HCT116 (cell line): ENCODE results near the gene S100A1. TPM values are rescaled to one million over a fixed set of nuclear protein-coding genes. Genes with fewer than 3 reads are reported as not detected.

Experiments used
- ATAC-seq: fragments of 200-7000 bp; cut with Tn5 transposase; 2 replicates; pipeline ENCODE4 v1.9.1; 2020; ENCODE audit warnings: mild to moderate bottlenecking, moderate library complexity
- BruUV-seq: library from RNA; stranded (reverse); fragments of 400-500 nt; replicated peaks from 2 replicates; lab custom pipeline; 2021; lab: Mats Ljungman, UMichigan
- CTCF ChIA-PET: fragments of 300-600 bp; sonication (Branson Sonifier 250); formaldehyde crosslinking; loops from one replicate; lab custom pipeline; 2021; ENCODE audit warnings: antibody characterized with exemption; lab: Charles Lee
- POLR2A ChIA-PET: fragments of 300-600, 350-600 bp; sonication (Branson Sonifier 250); formaldehyde crosslinking; loops from one replicate; lab custom pipeline; 2021; ENCODE audit warnings: antibody characterized with exemption; lab: Charles Lee
- RAD21 ChIA-PET, 2 experiments: fragments of 300-600 bp; sonication (Branson Sonifier 250); formaldehyde crosslinking; loops; one replicate each; lab custom pipeline; 2023; ENCODE audit warnings: low total read pairs in 2 of 2; ENCODE audit not compliant: uncharacterized antibody in 2 of 2, unreplicated experiment in 2 of 2, low non-redundant PET in 1 of 2; lab: Charles Lee
- DNase-seq: peaks from one replicate; pipeline ENCODE4 v3.0.0-alpha.2; 2010; ENCODE audit warnings: low read depth, low spot score
- H2AFZ ChIP-seq: fragments of 200-600 bp; shearing (Covaris generic), sonication (generic); 2 replicates; pipeline ENCODE4 v1.6.1; 2017; ENCODE audit warnings: low read depth, mixed run types, mixed read lengths, antibody characterized with exemption, low read length; ENCODE audit not compliant: poor library complexity, severe bottlenecking
- H3K27ac ChIP-seq: 2 replicates; pipeline ENCODE4 v1.5.1; 2012; ENCODE audit warnings: low read depth, low read length
- H3K27me3 ChIP-seq: fragments of 200-600 bp; sonication (generic); 2 replicates; pipeline ENCODE4 v1.6.1; 2016; ENCODE audit warnings: mixed run types, low read length, mixed read lengths; ENCODE audit not compliant: insufficient read depth
- H3K36me3 ChIP-seq, 2 experiments: fragments of 200-500 bp in 1 of 2; fragments of 200-600 bp in 1 of 2; sonication (Bioruptor generic) in 1 of 2; sonication (generic) in 1 of 2; 2 replicates each; pipeline versions ENCODE4 v1.5.1 to v1.6.1; 2014 to 2016; ENCODE audit warnings: low read length in 2 of 2, inconsistent platforms in 1 of 2, mixed read lengths in 1 of 2, mixed run types in 1 of 2; ENCODE audit not compliant: insufficient read depth in 2 of 2, control insufficient read depth in 1 of 2
- H3K4me1 ChIP-seq, 2 experiments: fragments of 200-600 bp in 1 of 2; sonication (generic) in 1 of 2; 2 replicates each; pipeline versions ENCODE4 v1.5.1 to v1.6.1; 2012 to 2017; ENCODE audit warnings: low read length in 2 of 2, inconsistent platforms in 1 of 2, mild to moderate bottlenecking in 1 of 2, mixed read lengths in 1 of 2, mixed run types in 1 of 2, moderate library complexity in 1 of 2; ENCODE audit not compliant: insufficient read depth in 2 of 2, control insufficient read depth in 1 of 2
- H3K4me2 ChIP-seq: fragments of 200-600 bp; sonication (generic); 2 replicates; pipeline ENCODE4 v1.6.1; 2017; ENCODE audit warnings: mixed run types, low read length, mixed read lengths
- H3K4me3 ChIP-seq, 2 experiments: fragments of 200-600 bp in 1 of 2; sonication (generic) in 1 of 2; replicated peaks in 1 of 2; 2 replicates each; pipeline ENCODE4 v1.5.1; 2011 to 2016; ENCODE audit warnings: low read length in 2 of 2, control low read depth in 1 of 2, low read depth in 1 of 2, mild to moderate bottlenecking in 1 of 2, mixed read lengths in 1 of 2, mixed run types in 1 of 2
- H3K79me2 ChIP-seq: fragments of 200-600 bp; sonication (generic); 2 replicates; pipeline ENCODE4 v1.6.1; 2017; ENCODE audit warnings: mild to moderate bottlenecking, mixed run types, low read length, moderate library complexity, mixed read lengths; ENCODE audit not compliant: insufficient read depth
- H3K9ac ChIP-seq: fragments of 200-600 bp; sonication (generic); 2 replicates; pipeline ENCODE4 v1.6.1; 2016; ENCODE audit warnings: low read length, mixed read lengths
- H3K9me2 ChIP-seq: fragments of 200-600 bp; sonication (generic), shearing (Covaris generic); 2 replicates; pipeline ENCODE4 v1.6.1; 2017; ENCODE audit warnings: mixed run types, mild to moderate bottlenecking, moderate library complexity; ENCODE audit not compliant: insufficient read depth
- H3K9me3 ChIP-seq, 2 experiments: fragments of 200-500 bp in 1 of 2; fragments of 200-600 bp in 1 of 2; sonication (Bioruptor generic) in 1 of 2; sonication (generic) in 1 of 2; 2 replicates each; pipeline ENCODE4 v1.6.1; 2014 to 2017; ENCODE audit warnings: low read length in 2 of 2, mixed read lengths in 2 of 2, inconsistent platforms in 1 of 2, low read depth in 1 of 2, mild to moderate bottlenecking in 1 of 2, mixed run types in 1 of 2, moderate library complexity in 1 of 2; ENCODE audit not compliant: control insufficient read depth in 1 of 2, insufficient read depth in 1 of 2
- H4K20me1 ChIP-seq: fragments of 200-600 bp; sonication (generic), shearing (Covaris generic); 2 replicates; pipeline ENCODE4 v1.6.1; 2017; ENCODE audit warnings: mixed run types, mild to moderate bottlenecking, moderate library complexity; ENCODE audit not compliant: insufficient read depth
- ATF3 ChIP-seq: IDR thresholded peaks from 2 replicates; pipeline ENCODE4 v1.6.1; 2012
- CBX3 ChIP-seq: IDR thresholded peaks from 2 replicates; pipeline ENCODE4 v1.6.1; 2012; ENCODE audit warnings: low read depth
- CEBPB ChIP-seq: IDR thresholded peaks from 2 replicates; pipeline ENCODE4 v1.6.1; 2012; ENCODE audit warnings: low read depth
- CTCF ChIP-seq, 3 experiments: fragments of 200-600 bp in 1 of 3; sonication (generic) in 1 of 3; IDR thresholded peaks in 2 of 3; conservative IDR thresholded peaks in 1 of 3; 2 replicates each; pipeline ENCODE4 v1.5.1; 2012 to 2017; ENCODE audit warnings: low read depth in 2 of 3, low read length in 2 of 3, antibody characterized with exemption in 1 of 3, borderline replicate concordance in 1 of 3, control low read depth in 1 of 3, mild to moderate bottlenecking in 1 of 3, mixed read lengths in 1 of 3, mixed run types in 1 of 3, moderate library complexity in 1 of 3; ENCODE audit not compliant: insufficient read depth in 1 of 3
- EGR1 ChIP-seq: IDR thresholded peaks from 2 replicates; pipeline ENCODE4 v1.6.1; 2012; ENCODE audit warnings: low read depth
- ELF1 ChIP-seq: IDR thresholded peaks from 2 replicates; pipeline ENCODE4 v1.6.1; 2012; ENCODE audit warnings: low read depth, borderline replicate concordance
- EZH2 ChIP-seq: fragments of 200-600 bp; sonication (generic); IDR thresholded peaks from 2 replicates; pipeline ENCODE4 v1.6.1; 2017; ENCODE audit warnings: antibody characterized with exemption, mixed run types
- EZH2phosphoT487 ChIP-seq: fragments of 200-600 bp; IDR thresholded peaks from 2 replicates; pipeline ENCODE4 v1.6.1; 2018; ENCODE audit warnings: antibody characterized with exemption, borderline replicate concordance
- JUND ChIP-seq: IDR thresholded peaks from 2 replicates; pipeline ENCODE4 v1.6.1; 2012
- MAX ChIP-seq: IDR thresholded peaks from 2 replicates; pipeline ENCODE4 v1.6.1; 2012
- POLR2A ChIP-seq: IDR thresholded peaks from 2 replicates; pipeline ENCODE4 v1.7.0; 2011; ENCODE audit warnings: borderline replicate concordance; ENCODE audit not compliant: insufficient read depth, insufficient read length; ENCODE audit errors: extremely low read depth
- POLR2AphosphoS5 ChIP-seq: IDR thresholded peaks from 2 replicates; pipeline ENCODE4 v1.6.1; 2011; ENCODE audit warnings: mild to moderate bottlenecking, low read depth, low read length, moderate library complexity
- RAD21 ChIP-seq: IDR thresholded peaks from 2 replicates; pipeline ENCODE4 v1.6.1; 2012; ENCODE audit warnings: low read depth, mild to moderate bottlenecking
- SIN3A ChIP-seq: IDR thresholded peaks from 2 replicates; pipeline ENCODE4 v1.6.1; 2012; ENCODE audit warnings: low read depth
- SP1 ChIP-seq: IDR thresholded peaks from 2 replicates; pipeline ENCODE4 v1.6.1; 2012; ENCODE audit warnings: low read depth
- SRF ChIP-seq: IDR thresholded peaks from 2 replicates; pipeline ENCODE4 v1.6.1; 2012; ENCODE audit warnings: low read depth
- TCF7L2 ChIP-seq: IDR thresholded peaks from 2 replicates; pipeline ENCODE4 v1.7.0; 2011; ENCODE audit warnings: borderline replicate concordance, inconsistent platforms; ENCODE audit not compliant: insufficient read depth, insufficient read length; ENCODE audit errors: extremely low read depth
- YY1 ChIP-seq: IDR thresholded peaks from 2 replicates; pipeline ENCODE4 v1.6.1; 2011; ENCODE audit warnings: low read length, low read depth, moderate library complexity, mild to moderate bottlenecking; ENCODE audit not compliant: insufficient replicate concordance; ENCODE audit errors: extremely low read depth
- ZBTB33 ChIP-seq: IDR thresholded peaks from 2 replicates; pipeline ENCODE4 v1.6.1; 2011; ENCODE audit warnings: mild to moderate bottlenecking, low read length, moderate library complexity; ENCODE audit not compliant: insufficient replicate concordance; ENCODE audit errors: extremely low read depth
- intact Hi-C: fragments of 100-400 bp; cut with micrococcal nuclease; formaldehyde crosslinking; loops from 2 replicates; pipeline ENCODE4 v1.10.0; 2022
- total RNA-seq: library from RNA; stranded (reverse); gene quantifications from one replicate; pipeline ENCODE4 v1.2.1, GENCODE V29; 2021; ENCODE audit not compliant: unreplicated experiment
- TF ChIP-seq, protein P1 (sequence below): IDR thresholded peaks from 2 replicates; pipeline ENCODE4 v1.6.1; 2012; ENCODE audit warnings: low read depth

The S100A1 gene
- total RNA-seq, 1 experiment from 2014 or later: 0.30 TPM

GRCh38 chr1:153643816-153644215, 15.6 kb downstream of the S100A1 start:
- Histone ChIP-seq H3K27ac (no peak overlapping the region), H3K79me2 (peaks cover 63% of the 10 kb centered on the region), H2AFZ (no peak overlapping the region), H4K20me1 (peaks cover 6% of the 10 kb centered on the region; the same call in 1 of the 2 replicates), H3K9ac (no peak overlapping the region), H3K4me3 (no peak overlapping the region), H3K27me3 (no peaks in the 10 kb centered on the region), H3K4me2 (no peak overlapping the region), H3K9me2 (no peaks in the 10 kb centered on the region), H3K9me3 (no peaks in the 10 kb centered on the region), H3K36me3 (peaks cover 70 to 72% of the 10 kb centered on the region in 2 experiments), H3K4me1 (peaks cover 0 to 4% of the 10 kb centered on the region in 2 experiments; a peak in 1 of 4 replicates)
- intact Hi-C loops: no loop called here
- ChIA-PET POLR2A (interaction anchor here (2.9 to 3.0 kb wide), 2 partner anchors 10 to 17 kb away, joined by 8 to 27 read pairs; partner anchors contain the start of genes CHTOP and S100A13), RAD21 (no interaction called here), CTCF (interaction anchor here (0.8 to 1.3 kb wide), 2 partner anchors 72 to 111 kb away, joined by 3 to 4 read pairs; no protein-coding TSS in a partner anchor)
- TF ChIP-seq POLR2AphosphoS5 (no peak), EGR1 (no peak), JUND (no peak), TCF7L2 (no peak), ATF3 (no peak), EZH2phosphoT487 (no peak), CTCF (IDR thresholded peaks at IDR 0.05 in 2 of 3, conservative IDR thresholded peaks at IDR 0.05 in 1 of 3; ENCODE audit: borderline replicate concordance in 1 of 3, insufficient read depth in 1 of 3, low read depth in 2 of 3, low read length in 2 of 3) (no peak), ZBTB33 (no peak), YY1 (no peak), CBX3 (no peak), POLR2A (no peak), RAD21 (no peak), ELF1 (no peak), SP1 (no peak), SIN3A (no peak), EZH2 (no peak), MAX (no peak), CEBPB (no peak), SRF (no peak)
- TF ChIP-seq, protein P1, sequence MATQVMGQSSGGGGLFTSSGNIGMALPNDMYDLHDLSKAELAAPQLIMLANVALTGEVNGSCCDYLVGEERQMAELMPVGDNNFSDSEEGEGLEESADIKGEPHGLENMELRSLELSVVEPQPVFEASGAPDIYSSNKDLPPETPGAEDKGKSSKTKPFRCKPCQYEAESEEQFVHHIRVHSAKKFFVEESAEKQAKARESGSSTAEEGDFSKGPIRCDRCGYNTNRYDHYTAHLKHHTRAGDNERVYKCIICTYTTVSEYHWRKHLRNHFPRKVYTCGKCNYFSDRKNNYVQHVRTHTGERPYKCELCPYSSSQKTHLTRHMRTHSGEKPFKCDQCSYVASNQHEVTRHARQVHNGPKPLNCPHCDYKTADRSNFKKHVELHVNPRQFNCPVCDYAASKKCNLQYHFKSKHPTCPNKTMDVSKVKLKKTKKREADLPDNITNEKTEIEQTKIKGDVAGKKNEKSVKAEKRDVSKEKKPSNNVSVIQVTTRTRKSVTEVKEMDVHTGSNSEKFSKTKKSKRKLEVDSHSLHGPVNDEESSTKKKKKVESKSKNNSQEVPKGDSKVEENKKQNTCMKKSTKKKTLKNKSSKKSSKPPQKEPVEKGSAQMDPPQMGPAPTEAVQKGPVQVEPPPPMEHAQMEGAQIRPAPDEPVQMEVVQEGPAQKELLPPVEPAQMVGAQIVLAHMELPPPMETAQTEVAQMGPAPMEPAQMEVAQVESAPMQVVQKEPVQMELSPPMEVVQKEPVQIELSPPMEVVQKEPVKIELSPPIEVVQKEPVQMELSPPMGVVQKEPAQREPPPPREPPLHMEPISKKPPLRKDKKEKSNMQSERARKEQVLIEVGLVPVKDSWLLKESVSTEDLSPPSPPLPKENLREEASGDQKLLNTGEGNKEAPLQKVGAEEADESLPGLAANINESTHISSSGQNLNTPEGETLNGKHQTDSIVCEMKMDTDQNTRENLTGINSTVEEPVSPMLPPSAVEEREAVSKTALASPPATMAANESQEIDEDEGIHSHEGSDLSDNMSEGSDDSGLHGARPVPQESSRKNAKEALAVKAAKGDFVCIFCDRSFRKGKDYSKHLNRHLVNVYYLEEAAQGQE: no peak
- DNase-seq (no peak), ATAC-seq (no peak)
- no TSS peak for BruUV-seq
